SK-N-SH treated with all-trans-retinoic acid at 6 μM for 48 hours (cell line): ENCODE data around the gene UTP4.

Experiments used
- ATAC-seq: fragments of 200-7000 bp; cut with Tn5 transposase; 3 replicates; pipeline ENCODE4 v1.9.1; 2020; ENCODE audit warnings: mild to moderate bottlenecking, moderate library complexity
- ARNTL ChIP-seq: fragments of 450-650 bp; formaldehyde crosslinking; IDR thresholded peaks from 2 replicates; pipeline ENCODE4 v1.5.0; 2020; ENCODE audit warnings: low read depth, mild to moderate bottlenecking, moderate library complexity, borderline replicate concordance
- BACH2 ChIP-seq: fragments of 250-450 bp; sonication (Bioruptor Pico); IDR thresholded peaks from 2 replicates; pipeline ENCODE4 v1.9.0; 2021; ENCODE audit warnings: mild to moderate bottlenecking, borderline replicate concordance
- CREB5 ChIP-seq: fragments of 250-450 bp; sonication (Bioruptor Pico); IDR thresholded peaks from 2 replicates; pipeline ENCODE4 v1.5.1; 2020; ENCODE audit warnings: low read depth, mild to moderate bottlenecking, moderate library complexity
- ESRRG ChIP-seq: fragments of 250-450 bp; sonication (Bioruptor Pico); IDR thresholded peaks from 2 replicates; pipeline ENCODE4 v1.6.1; 2021; ENCODE audit warnings: mild to moderate bottlenecking
- GLIS3 ChIP-seq: fragments of 250-450 bp; sonication (Bioruptor Pico); IDR thresholded peaks from 2 replicates; pipeline ENCODE4 v1.5.0; 2020; ENCODE audit warnings: mild to moderate bottlenecking, moderate library complexity
- ISL1 ChIP-seq: fragments of 250-450 bp; sonication (Bioruptor Pico); IDR thresholded peaks from 2 replicates; pipeline ENCODE4 v2.1.2; 2022; ENCODE audit warnings: mild to moderate bottlenecking, moderate library complexity
- OSR1 ChIP-seq: fragments of 250-450 bp; sonication (Bioruptor Pico); IDR thresholded peaks from 2 replicates; pipeline ENCODE4 v1.8.0; 2022; ENCODE audit warnings: moderate library complexity, mild to moderate bottlenecking, inconsistent platforms
- PATZ1 ChIP-seq: fragments of 250-450 bp; sonication (Bioruptor Pico); IDR thresholded peaks from 2 replicates; pipeline ENCODE4 v1.8.0; 2020; ENCODE audit warnings: mild to moderate bottlenecking, moderate library complexity, borderline replicate concordance
- POU6F1 ChIP-seq: fragments of 250-450 bp; sonication (Bioruptor Pico); IDR thresholded peaks from 2 replicates; pipeline ENCODE4 v1.8.0; 2021; ENCODE audit warnings: low read depth, mild to moderate bottlenecking, moderate library complexity, borderline replicate concordance
- PPARA ChIP-seq: fragments of 250-450 bp; sonication (Bioruptor Pico); IDR thresholded peaks from 2 replicates; pipeline ENCODE4 v1.5.0; 2020; ENCODE audit warnings: mild to moderate bottlenecking, borderline replicate concordance
- RARB ChIP-seq: fragments of 250-450 bp; sonication (Bioruptor Pico); IDR thresholded peaks from 2 replicates; pipeline ENCODE4 v1.8.0; 2021; ENCODE audit warnings: mild to moderate bottlenecking, moderate library complexity
- SNAI2 ChIP-seq: fragments of 250-450 bp; sonication (Bioruptor Pico); IDR thresholded peaks from 2 replicates; pipeline ENCODE4 v1.5.0; 2020; ENCODE audit warnings: mild to moderate bottlenecking, moderate library complexity
- TCF4 ChIP-seq: fragments of 250-450 bp; sonication (Bioruptor Pico); IDR thresholded peaks from 2 replicates; pipeline ENCODE4 v1.8.0; 2021; ENCODE audit warnings: mild to moderate bottlenecking, moderate library complexity, borderline replicate concordance
- TOX ChIP-seq: fragments of 250-450 bp; sonication (Bioruptor Pico); IDR thresholded peaks from 2 replicates; pipeline ENCODE4 v1.8.0; 2021; ENCODE audit warnings: mild to moderate bottlenecking, moderate library complexity, borderline replicate concordance
- ZFP3 ChIP-seq: fragments of 250-450 bp; sonication (Bioruptor Pico); IDR thresholded peaks from 2 replicates; pipeline ENCODE4 v1.5.0; 2020; ENCODE audit warnings: mild to moderate bottlenecking, moderate library complexity
- ZFP30 ChIP-seq: fragments of 450-650 bp; formaldehyde crosslinking; IDR thresholded peaks from 2 replicates; pipeline ENCODE4 v1.5.0; 2022; ENCODE audit warnings: mild to moderate bottlenecking, moderate library complexity
- ZNF565 ChIP-seq: fragments of 450-650 bp; formaldehyde crosslinking; conservative IDR thresholded peaks from 2 replicates; pipeline ENCODE4 v1.5.0; 2020; ENCODE audit warnings: low read depth, mild to moderate bottlenecking, moderate library complexity
- ZNF70 ChIP-seq: fragments of 450-650 bp; formaldehyde crosslinking; IDR thresholded peaks from 2 replicates; pipeline ENCODE4 v1.5.0; 2020; ENCODE audit warnings: mild to moderate bottlenecking, moderate library complexity
- ZNF8 ChIP-seq: fragments of 450-650 bp; formaldehyde crosslinking; IDR thresholded peaks from 2 replicates; pipeline ENCODE4 v1.5.0; 2020; ENCODE audit warnings: mild to moderate bottlenecking, moderate library complexity
- TF ChIP-seq, protein P1 (sequence below): fragments of 250-450 bp; sonication (Bioruptor Pico); IDR thresholded peaks from 2 replicates; pipeline ENCODE4 v1.5.0; 2020; ENCODE audit warnings: mild to moderate bottlenecking, moderate library complexity
- TF ChIP-seq, protein P2 (sequence below): fragments of 250-450 bp; sonication (Bioruptor Pico); IDR thresholded peaks from 2 replicates; pipeline ENCODE4 v1.5.1; 2021; ENCODE audit warnings: mild to moderate bottlenecking, moderate library complexity

UTP4 gene

GRCh38 chr16:69115361-69115760 lies 17.1 kb upstream of the UTP4 start:
- no peak for ATAC-seq

DNA sequence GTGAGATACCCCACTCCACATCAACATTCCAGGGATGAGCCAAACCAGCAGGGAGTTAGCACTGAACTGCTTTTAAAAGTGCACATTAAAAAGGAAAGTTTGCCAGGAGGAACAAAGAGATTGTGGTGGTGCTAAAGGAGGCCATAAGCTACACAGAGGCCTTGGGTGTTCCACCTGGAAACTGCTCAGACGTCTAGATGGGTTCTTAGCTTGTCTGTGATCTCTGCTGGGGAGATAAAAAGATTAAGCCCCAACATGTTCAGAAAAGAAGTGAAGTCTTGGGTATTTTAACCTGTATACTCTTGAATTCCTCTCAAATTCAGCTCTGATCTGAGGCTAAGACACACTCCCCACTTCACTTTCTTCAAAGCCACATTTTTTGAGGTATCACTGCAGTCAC lies 16.6 kb upstream of the UTP4 start:
- no peak for TF ChIP-seq ZFP3 (CRISPR knock-in tag)
- TF ChIP-seq ZNF8 (CRISPR knock-in tag), result no peak
- TF ChIP-seq PATZ1 (CRISPR knock-in tag), result no peak
- no peak for TF ChIP-seq OSR1
- TF ChIP-seq SNAI2, result no peak
- no peak for TF ChIP-seq TOX
- TF ChIP-seq PPARA (CRISPR knock-in tag), result no peak
- no peak for TF ChIP-seq ZNF70
- TF ChIP-seq GLIS3 (CRISPR knock-in tag), result no peak
- no peak for TF ChIP-seq POU6F1 (CRISPR knock-in tag)
- no peak for TF ChIP-seq ISL1 (CRISPR knock-in tag)
- TF ChIP-seq, protein P1, sequence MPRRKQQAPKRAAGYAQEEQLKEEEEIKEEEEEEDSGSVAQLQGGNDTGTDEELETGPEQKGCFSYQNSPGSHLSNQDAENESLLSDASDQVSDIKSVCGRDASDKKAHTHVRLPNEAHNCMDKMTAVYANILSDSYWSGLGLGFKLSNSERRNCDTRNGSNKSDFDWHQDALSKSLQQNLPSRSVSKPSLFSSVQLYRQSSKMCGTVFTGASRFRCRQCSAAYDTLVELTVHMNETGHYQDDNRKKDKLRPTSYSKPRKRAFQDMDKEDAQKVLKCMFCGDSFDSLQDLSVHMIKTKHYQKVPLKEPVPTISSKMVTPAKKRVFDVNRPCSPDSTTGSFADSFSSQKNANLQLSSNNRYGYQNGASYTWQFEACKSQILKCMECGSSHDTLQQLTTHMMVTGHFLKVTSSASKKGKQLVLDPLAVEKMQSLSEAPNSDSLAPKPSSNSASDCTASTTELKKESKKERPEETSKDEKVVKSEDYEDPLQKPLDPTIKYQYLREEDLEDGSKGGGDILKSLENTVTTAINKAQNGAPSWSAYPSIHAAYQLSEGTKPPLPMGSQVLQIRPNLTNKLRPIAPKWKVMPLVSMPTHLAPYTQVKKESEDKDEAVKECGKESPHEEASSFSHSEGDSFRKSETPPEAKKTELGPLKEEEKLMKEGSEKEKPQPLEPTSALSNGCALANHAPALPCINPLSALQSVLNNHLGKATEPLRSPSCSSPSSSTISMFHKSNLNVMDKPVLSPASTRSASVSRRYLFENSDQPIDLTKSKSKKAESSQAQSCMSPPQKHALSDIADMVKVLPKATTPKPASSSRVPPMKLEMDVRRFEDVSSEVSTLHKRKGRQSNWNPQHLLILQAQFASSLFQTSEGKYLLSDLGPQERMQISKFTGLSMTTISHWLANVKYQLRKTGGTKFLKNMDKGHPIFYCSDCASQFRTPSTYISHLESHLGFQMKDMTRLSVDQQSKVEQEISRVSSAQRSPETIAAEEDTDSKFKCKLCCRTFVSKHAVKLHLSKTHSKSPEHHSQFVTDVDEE, result no peak
- no peak for TF ChIP-seq ZFP30 (CRISPR knock-in tag)
- no peak for ATAC-seq

More at GRCh38 chr16:69115361-69115760, 17.1 kb upstream of the UTP4 start:
- TF ChIP-seq POU6F1 (CRISPR knock-in tag) (no peak), ZNF70 (no peak), SNAI2 (no peak), ZFP30 (CRISPR knock-in tag) (no peak), ZNF565 (CRISPR knock-in tag) (no peak), ZNF8 (CRISPR knock-in tag) (no peak), ISL1 (CRISPR knock-in tag) (no peak), TCF4 (CRISPR knock-in tag) (no peak), ZFP3 (CRISPR knock-in tag) (no peak), PPARA (CRISPR knock-in tag) (no peak), ARNTL (CRISPR knock-in tag) (no peak), BACH2 (no peak), PATZ1 (CRISPR knock-in tag) (no peak), TOX (no peak), ESRRG (CRISPR knock-in tag) (no peak), GLIS3 (CRISPR knock-in tag) (no peak), RARB (CRISPR knock-in tag) (no peak), CREB5 (CRISPR knock-in tag) (no peak)
- TF ChIP-seq, protein P2, sequence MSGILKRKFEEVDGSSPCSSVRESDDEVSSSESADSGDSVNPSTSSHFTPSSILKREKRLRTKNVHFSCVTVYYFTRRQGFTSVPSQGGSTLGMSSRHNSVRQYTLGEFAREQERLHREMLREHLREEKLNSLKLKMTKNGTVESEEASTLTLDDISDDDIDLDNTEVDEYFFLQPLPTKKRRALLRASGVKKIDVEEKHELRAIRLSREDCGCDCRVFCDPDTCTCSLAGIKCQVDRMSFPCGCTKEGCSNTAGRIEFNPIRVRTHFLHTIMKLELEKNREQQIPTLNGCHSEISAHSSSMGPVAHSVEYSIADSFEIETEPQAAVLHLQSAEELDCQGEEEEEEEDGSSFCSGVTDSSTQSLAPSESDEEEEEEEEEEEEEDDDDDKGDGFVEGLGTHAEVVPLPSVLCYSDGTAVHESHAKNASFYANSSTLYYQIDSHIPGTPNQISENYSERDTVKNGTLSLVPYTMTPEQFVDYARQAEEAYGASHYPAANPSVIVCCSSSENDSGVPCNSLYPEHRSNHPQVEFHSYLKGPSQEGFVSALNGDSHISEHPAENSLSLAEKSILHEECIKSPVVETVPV (CRISPR knock-in tag), result no peak
